Bone marrow (tissue), 2 donors: Measurements from ENCODE around the gene VSIG2.
A peak's percentile ranks its signal among the peaks of the same experiment; 100 is the strongest.
"Not testable (repeated sequence)": the region's sequence is repeated elsewhere in the genome, so short reads cannot be mapped to it uniquely, and the experiment has no call there.

Experiments
- DNase-seq, 2 donors: peaks; one replicate each; lab custom pipeline; 2025; lab: John Stamatoyannopoulos, UW

The VSIG2 gene, protein sequence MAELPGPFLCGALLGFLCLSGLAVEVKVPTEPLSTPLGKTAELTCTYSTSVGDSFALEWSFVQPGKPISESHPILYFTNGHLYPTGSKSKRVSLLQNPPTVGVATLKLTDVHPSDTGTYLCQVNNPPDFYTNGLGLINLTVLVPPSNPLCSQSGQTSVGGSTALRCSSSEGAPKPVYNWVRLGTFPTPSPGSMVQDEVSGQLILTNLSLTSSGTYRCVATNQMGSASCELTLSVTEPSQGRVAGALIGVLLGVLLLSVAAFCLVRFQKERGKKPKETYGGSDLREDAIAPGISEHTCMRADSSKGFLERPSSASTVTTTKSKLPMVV

DNA sequence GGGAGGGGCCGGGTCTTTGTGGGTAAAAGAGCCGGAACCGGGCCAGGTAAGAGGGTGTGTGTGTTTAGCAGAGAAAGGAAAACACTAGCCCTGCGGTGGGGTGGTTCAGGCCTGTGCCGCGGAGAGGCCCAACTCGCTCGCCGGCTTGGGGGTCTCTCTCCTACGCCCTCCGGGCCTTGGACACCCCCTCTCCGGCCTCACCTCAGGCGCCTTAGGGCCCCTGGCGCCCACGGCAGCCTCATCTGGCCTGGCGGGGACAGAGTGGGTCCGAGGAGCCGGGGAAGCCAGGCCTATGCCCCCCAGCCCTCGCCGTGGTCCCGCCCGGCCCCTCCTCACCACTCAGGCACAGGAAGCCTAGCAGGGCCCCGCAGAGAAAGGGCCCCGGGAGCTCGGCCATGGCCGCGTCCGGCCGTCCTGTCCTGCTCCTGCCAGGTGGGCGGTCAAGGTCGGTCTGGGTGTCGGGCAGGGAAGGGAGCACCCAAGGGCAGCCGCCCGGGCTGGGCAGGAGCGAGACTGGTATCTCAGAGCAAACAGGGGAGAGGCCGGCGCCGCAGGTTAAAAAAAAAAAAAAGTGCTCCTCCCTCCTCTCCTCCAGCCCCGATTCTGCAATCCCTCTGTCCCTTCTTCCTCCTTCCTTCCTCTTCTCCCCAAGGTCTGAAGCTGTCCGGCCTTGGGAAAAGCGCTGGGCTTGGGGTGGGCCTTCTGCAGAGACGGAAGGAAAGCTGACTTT is at the start of gene VSIG2:
TSS of gene VSIG2 (minus strand) at position 515 of the 730 bp plus-strand sequence. CDS start at position 397, 118 bp downstream.
- DNase-seq, result no peak

DNA sequence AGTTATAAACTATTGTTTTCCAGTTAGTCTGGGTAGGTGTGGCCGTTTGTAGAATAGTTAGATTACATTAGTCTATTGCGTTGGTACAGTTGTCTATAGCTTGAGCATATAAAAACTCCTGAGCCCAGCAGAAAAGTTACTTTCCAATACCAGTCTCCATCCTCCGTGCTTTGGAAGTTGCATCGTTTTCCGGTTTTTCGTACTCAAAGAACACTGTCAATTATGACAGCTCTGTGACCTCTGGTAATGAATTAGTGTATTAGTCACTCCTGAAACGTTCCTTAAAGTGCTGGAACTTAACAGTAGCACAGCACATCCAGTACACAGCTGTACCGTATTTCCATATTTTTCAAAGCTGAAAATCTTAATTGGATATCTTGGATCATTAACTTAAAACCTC is 49.0 kb upstream of the VSIG2 start:
- no peak for DNase-seq

DNA sequence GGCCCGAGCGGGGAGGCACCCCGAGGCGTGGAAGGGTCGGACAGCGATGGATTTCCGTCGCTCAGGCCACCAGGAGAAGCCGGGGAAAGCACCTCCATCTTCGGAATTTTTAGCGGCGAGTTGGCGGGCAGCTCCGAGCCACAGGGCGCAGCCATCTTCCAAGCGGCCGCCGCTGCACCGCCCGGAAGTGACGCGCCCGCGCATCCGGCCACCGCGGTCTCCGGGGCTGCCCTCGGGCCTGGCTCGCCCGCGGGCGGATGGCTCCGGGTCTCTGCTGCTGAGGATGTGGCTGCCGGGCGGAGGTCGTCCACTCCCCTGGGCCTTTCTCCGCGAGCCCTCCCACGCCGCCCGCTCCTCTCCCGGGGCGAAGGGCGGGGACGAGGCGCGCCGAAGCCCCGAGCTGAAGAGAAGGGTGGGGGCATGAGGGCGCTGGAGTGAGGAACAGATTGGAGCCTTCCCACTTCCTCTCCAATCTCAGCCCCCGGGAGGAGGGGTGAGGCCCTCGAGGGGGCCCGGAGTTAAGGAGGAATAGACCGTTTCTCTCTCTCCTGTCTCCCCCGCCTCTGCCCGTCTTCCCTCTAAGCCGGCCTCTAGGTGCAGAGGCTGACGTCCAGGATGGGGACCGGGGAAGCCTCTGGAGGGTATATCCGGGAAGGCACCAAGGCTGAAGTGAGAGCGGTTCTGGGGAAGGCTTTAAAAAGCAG is 48.3 kb upstream of the VSIG2 start, which contains the start of gene MSANTD2:
TSS of gene MSANTD2 (minus strand) at position 181 of the 704 bp plus-strand sequence. CDS start at position 155, 26 bp downstream.
- peak in 1 of 2 donors; percentile 69 for DNase-seq

DNA sequence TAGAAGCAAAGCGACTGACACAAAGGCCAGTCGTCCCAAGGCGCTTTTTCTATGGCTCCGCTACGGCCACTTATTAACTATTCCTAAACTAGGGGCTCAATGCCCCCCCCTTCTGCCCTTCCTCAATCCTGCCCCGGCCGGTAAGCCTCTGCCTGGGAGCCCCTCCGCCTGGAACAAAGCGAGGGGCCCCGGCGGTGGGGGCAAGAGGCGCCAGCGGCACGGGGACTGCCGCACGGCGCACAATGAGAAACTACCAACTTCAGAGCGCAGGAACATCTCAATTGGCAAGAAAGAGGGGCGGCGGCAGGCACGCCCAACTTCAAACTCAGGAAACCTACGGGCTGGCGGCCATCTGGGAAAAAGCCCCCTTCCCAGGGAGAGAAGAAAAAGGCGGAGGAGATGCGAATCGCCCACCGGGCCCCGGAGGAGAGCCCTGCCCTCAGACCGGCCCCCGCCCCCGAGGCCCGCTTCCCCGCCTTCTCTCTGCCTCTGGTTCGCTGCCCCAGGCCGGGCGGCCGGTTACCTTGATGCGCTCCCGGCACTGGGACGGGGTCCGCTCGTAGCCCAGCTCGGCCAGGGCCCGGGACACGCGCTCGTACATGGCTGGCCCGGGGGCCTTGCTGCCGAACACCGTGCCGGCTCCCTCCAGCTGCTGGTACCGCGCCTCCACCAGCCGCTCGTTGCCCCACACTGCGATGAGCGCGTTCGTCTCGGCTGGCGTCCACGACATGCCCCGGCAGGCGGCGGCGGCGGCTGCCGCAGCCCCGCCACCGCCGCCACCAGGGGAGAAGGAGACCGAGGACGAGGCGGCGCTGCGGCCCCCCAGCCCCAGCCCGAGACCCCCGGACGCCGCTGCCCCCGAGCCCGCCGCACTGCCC is 47.5 kb upstream of the VSIG2 start:
- DNase-seq, result no peak

DNA sequence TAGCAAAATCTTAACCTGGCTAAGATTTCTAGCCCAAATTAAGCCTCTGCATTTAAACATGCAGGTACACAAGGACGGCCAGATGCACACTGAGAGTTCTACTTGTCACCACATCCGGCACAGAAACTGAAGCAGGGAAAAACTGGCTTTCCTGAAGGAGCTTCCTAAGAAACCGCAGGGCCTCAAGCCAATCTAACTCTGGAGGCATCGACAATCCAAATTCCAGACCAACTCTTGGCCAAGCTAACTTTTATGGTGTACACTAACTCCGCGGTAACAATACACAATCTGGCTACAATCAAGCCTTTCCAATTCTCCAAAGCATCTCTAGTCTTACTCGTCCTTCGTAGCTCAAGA is 46.9 kb upstream of the VSIG2 start:
- DNase-seq, result no peak

DNA sequence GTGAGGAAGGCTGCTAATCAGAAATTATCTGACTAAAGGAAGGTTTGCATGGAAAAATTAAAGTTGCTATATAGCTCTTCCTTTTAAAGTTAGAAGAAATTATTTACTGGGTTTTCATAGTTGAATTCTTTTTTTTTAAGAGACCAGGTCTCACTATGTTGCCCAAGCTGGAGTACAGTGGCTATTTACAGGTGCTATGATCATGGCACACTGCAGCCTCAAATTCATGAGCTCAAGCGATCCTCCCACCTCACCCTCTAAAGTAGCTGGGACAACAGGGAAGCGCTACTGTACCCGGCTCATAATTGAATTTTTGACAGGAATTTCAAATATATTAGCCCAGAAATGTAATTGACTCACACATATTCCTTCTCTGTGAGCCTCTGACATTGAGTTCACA is 44.3 kb upstream of the VSIG2 start:
- DNase-seq, result no peak

DNA sequence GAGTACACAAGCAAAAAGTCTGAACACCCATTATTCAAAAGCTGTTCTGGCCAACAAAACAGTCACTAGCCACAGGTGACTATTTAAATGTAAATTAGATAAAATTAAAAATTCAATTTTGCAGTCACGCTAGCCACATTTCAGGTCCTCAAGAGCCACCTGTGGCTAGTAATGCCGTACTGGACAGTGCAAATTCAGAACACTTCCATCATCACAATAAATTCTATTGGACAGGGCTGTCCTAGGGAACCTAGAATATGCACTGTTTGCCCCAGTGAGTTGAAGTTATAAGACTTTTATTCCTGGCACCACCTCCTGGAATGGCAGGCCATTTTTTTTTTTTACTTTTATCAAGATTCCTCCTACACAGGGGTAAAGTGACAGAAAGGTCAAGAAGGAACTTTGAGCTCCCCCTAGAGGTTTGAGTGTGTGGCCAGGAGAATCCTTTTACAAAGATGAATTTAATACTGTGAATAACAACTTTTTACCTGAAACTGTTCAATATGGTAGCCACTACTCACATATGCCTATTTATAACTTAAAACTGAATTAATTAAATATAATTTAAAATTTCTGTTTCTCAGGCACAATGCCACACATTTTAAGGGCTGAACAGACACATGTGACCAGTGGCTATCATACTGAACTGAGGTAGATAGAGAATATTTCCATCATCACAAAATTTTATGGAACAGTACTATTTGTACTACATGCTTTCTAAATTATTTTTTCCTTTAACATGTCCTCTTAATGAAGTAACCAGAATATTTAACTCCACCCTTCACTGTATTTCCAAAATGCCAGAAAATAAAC is 41.6 kb upstream of the VSIG2 start:
- DNase-seq, result peak in 1 of 2 donors; percentile 55

DNA sequence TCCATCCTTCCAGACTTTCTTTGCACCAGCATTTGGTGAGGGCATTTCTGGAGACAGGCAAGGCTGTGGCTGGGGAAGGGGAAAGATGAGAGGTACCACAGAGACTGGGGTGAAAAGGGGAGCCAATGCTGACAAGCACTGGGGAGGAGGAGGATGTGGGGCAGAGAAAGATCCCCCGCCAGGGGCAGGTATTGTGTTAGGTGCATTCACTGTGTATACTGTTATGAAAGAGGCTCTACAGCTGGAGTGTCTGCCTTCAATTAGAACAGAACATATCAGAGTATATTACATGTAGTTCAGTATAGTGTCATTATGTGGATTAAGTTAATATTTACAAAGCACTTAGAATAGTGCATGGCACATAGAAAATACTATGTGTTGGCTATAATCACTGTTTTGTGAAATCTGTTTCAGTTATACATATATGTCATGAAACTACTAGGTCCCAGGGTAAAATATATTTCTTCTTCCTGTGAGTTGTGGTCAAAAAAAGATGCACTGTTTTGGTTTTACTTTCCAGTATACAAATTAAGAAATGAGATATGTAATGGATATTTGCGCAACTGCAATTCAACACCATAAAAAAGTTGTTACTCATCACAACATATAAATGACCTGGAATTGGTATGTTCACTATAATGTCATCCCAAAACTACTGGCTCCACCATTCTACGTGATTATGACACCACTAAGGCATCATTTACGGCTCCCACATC is 39.7 kb upstream of the VSIG2 start:
- no peak for DNase-seq

DNA sequence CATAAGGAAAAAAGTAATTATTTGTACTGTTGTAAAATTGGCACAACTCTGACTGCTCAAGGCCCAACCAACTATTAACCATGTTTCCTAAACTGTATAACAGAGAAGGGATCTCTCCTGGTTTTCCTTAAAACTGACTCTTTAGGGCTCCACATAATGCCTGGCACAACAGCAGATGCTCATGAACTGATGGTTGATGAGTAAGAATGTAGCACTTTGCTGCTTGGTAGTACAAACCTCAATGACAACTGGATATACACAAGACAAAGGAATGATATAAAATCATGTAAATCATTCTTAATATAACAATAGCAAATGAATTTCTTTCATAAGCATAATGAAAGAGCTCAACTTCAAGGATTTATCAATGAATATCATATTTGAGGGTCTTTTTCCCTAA is 36.5 kb upstream of the VSIG2 start:
- no peak for DNase-seq

DNA sequence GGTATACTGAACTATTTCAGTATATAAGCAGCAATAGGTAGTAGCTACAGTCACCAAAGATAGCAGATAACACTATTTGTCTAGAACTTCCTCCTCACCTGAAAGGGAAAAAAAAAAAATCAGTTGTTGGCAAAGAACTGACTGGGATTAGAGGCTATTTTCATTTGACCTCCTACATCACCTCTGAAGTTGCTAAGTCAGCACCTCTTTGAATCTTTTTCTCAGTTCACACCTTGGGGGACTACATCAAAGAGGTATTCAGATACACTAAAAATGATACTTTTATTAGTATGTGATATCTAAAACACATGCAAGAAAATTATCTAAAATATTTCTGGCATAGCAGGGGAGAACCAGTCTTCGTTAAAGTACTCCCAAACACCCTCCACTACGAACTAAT is 32.0 kb upstream of the VSIG2 start:
- no peak for DNase-seq

DNA sequence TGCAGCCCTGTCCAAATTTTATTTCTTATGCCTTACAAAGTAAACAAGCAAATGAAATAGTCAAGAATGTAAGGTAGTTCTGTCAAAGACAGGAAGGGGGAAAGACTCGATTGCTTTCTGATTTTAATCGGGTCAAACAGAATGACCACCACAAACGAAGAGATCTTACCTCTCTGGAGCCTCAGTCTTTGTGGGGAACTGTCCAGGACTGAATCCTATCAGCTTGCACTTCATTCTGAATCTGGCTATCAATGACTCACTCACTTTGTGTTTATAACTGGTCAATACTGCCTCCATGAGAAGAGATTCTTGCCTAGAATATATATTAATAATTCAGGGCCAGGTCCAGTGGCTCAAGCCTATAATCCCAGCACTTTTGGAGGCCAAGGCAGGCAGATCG is 30.9 kb upstream of the VSIG2 start:
- no peak for DNase-seq

DNA sequence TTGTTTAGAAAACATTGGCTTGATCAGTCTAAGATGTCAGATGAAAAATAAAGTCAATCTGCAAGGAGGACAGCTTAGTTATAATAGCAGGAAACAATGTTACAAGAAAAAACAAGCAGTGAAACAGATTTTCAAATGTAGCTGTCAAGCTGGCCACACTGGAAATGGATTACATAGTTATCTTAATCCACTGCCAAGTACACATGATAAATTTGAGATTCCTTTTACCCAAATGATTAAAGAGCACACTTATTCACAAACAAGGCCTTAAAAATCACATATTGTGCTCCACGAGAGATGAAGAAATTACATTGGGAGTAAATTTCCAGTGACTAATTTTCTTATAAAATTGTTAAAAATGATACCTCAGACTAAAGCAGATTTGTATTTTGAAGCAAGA is 27.5 kb upstream of the VSIG2 start:
- DNase-seq, result no peak

DNA sequence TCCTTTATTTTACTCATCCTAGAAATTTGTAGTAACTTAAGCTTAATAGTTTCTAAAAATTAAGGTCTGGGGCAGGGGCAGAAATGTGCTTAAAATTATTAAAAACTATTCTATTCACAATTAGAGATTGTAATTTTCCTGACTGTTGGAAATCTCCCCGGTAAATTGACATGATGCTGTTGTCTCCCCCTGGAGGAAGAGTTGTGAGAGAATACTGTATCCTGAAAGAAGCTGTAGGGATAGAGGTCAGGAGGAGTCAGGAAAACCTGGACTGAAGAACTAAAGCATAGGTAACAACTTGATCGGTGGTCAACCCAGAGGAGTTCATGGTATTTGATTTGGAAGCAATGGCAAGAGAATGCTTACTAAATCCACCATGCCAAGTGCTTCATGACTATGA is 26.2 kb upstream of the VSIG2 start:
- no peak for DNase-seq

DNA sequence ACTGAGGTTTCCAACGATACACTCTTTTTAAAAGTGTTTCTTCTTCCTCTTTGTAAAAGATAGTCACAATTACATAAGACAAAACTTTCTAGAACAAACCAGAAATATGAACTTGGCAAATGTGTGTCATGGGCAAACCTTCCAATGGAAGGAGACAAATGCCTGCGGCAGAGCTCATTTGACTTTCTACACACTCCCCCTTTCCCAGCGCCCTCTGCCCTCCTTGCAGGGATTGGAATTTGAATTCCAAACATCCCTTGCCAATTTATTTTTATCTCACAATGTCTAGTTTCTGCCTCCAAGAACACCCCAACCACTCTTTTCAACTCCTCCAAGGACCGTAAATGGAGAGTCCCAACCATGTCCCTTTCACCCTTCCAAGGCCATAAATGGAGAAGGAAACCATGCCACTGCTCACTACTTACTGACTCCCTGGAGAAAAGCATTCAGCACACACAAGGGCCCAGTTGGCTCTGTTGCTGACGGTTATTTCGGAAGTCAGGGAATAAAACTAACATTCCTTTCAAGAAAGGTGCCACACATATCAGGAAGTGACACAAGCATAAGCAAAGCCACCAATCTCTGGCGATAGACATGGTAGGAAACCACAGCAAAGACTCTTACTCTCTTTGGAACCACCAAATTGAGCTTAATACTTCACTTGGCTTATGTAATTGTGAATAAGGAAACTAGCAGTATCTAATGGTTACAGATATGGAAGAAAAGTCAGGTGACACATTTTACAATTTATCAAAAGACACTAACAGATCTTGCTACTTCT is 25.0 kb upstream of the VSIG2 start:
- DNase-seq, result no peak

DNA sequence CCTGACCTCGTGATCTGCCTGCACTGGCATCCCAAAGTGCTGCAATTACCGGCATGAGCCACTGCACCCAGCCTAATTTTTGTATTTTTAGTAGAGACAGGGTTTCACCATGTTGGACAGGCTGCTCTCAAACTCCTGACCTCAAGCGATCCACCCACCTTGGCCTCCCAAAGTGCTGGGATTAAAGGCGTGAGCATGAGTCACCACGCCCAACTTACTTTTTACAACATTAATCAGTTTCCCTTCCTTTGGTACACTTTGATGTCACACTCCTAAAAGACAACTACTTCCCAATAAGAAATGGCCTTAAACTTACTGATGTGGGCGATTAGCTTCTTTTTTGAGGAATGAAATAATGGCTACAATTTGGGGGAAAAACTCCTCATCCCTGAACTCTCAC is 18.9 kb upstream of the VSIG2 start:
- not testable (repeated sequence) for DNase-seq

DNA sequence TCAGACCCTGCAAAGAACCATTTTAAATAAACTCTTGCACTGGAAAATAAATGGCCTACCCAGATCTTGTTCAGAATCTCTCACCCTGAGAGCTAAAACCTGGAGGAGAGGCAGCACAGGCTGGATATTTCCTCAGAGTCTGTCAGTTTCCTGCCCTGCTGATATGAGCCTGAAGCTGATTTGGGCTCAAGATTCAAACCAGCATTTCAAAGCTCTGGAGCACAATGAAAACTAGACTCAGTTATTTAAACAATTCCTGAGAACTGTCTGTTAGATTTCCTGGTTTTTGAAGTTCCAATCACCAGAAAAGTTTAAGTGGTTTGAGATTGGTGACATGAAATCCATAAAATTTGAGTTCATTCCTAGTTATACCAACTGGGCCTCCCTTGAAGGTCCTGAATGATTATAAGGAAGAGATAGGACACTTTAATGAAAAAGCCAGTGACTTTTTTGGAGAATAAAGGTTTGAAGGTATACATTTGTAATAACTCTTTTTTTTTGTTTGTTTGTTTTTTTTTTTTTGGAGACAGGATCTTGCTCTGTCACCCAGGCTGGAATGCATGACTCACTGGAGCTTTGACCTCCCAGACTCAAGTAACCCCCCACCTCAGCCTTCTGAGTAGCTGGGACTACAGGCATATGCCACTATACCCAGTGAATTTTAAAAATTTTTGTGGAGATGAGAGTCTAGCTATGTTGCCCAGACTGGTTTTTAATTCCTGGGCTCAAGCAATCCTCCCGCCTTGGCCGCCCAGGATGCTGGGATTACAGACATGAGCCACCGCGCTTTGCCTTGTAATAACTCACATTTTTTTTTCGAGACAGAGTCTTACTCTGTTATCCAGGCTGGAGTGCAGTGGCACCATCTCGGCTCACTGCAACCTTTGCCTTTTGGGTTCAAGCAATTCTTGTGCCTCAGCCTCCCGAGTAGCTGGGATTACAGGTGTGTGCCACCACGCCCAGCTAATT is 18.0 kb upstream of the VSIG2 start:
- no peak for DNase-seq

DNA sequence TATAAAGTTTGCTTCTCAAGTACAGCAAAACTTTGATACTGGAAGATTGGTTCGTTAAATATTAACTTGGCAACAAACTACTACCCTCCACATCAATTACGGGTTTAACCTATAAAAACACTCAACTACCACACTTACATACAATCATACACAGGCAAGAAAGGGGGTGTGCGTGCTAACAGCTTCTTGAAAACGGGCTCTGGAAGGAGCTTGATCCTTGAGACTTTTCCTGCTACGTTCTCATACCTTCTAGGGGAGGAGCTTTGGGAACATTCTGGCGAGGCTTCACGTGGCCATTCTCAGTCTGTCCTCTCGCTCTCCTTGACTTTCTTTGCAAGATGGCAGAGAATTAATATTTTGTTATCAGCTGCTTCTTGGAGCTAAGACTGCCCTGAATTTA is 16.9 kb upstream of the VSIG2 start:
- no peak for DNase-seq

DNA sequence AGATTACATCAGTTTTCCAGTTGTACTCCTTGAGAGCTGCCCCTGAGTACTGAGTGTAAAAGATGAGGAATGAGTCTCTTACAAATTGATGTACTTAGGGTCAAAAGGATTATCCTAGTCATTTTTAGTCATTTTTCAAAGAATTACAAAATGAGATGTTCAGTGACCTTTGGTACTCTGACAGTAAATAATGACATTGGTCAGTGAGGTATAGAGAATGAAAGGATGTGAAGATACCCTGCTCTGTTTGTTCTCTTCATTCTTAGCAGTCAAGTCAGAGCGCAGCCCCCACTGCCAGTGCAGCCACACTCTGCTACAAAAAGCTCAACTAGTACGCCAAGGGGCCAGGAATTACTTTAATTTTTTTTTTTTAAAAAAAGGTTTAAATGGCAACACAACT is 14.1 kb upstream of the VSIG2 start:
- no peak for DNase-seq
